NCI-H2107 (cell line): ENCODE data around the gene LGR6.

Source experiments
- DNase-seq: peaks from one replicate; lab custom pipeline; 2025; lab: John Stamatoyannopoulos, UW

LGR6 gene

DNA sequence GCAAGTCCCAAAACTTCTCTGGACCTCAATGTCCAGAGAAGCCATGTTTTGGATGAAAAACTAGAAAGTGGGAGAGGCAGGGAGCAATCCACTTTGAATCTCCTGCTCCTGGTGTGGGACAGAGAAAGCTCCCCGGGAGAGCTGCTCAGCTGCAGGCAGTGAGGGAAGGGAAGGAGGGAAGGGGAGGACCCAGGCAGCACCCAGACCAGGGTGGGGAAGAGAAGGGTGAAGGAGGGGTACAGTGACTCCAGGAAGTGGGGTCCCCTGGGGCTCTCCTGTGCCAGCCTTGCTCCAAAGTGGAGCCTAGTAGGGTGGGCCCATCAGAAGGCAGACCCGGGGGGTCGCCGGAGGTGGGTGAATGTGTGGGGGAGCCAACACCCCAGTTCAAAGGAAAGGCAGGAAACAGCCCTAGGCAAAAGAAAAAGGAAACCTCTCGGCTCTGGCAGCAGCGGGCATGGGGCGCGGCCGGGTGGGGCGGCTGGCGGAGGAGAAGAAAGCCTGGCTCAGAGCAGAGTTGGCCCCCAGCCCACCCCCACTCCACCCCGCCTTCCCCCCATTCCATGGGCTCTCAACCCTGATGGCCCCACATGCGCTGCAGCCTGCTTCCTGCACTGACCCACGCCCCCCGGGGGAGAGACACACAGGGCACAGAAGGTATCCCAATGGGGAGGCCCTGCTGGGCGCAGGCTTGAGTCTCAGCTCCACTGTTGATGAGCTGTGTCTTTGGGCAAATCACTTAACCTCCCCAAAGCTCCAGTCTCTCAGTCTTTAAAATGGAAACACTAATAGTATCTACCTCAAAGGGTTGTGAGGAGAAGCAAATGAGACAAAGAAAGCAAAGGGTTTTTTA is 5.7 kb downstream of the LGR6 start:
- no peak for DNase-seq

DNA sequence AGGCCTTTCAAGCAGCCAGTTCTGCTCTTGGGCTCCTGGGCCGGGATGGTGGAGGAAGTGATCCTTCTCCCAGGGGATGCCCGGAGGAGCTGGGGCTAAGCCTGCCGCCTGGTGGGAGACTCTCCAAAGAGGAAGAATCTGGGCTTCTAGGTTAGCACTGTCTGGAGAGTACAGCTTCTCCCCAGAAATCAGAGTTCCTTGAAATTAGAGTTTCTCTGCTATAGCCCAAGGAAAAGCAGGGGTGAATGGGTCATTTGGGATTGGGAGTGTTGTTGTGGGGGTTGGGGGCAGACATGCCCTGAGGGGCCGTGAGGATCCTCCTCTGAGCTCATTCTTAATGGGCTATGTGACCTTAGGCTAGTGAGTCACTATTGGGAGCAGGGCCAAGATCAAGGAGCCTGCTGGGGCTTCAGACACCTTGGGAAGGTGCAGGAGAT is 6.5 kb downstream of the LGR6 start:
- no peak for DNase-seq

DNA sequence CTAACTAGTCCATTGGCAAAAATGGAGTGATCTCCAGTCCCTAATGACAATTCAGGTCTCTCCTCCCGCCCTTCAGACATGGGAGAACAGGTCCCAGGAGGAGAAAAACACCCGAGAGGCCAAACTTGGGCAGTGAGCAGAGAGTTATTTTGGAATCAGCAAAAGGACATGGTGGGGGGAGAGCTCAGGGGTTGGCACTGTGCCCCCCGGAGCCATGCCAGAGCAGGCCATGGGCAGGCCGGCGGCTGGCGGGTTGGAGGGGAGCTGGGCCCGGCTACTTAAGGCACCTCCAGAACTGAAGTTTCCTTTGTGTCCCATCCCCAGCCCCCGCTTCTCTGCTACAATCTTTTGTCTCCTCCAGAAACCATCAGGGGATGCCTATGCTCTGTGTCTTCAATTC is 7.1 kb downstream of the LGR6 start:
- DNase-seq: no peak

DNA sequence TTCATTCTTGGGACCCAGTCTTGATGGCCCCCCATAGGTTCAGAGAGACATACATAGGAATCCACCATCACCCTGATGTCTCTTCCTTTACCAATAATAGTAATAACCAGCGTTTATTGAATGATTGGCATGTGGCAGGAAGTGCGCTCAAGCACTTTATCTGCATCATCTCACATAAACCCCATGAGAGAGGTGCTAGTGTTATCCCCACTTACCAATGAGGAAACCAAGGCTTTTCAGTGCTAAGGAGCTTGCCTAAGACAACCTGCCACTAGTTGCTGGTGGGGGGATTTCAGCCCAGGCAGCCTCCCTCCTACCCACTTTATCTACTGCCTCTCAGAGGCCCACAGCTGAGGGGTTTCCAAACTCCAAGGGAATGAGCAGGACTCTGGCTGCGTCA is 7.7 kb downstream of the LGR6 start:
- DNase-seq: no peak

DNA sequence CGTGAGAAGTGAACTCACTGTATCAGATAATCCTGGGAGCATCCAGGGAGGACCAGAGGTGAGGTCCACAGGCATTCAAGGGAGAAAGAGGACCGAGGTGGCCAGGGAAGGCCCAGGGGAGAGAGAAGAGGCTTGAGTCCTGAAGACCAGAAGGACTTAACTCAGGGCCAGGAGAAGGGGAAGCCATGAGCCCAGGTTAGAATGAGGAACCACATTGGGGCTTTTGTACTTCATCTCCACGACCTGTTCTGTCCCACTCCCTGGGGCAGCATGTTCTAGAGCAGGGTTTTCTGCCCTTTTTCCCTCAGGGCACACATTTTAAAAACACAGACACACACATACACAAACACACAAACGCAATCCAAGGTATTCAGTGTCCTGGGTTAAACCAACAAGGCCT is 8.4 kb downstream of the LGR6 start:
- DNase-seq: no peak

DNA sequence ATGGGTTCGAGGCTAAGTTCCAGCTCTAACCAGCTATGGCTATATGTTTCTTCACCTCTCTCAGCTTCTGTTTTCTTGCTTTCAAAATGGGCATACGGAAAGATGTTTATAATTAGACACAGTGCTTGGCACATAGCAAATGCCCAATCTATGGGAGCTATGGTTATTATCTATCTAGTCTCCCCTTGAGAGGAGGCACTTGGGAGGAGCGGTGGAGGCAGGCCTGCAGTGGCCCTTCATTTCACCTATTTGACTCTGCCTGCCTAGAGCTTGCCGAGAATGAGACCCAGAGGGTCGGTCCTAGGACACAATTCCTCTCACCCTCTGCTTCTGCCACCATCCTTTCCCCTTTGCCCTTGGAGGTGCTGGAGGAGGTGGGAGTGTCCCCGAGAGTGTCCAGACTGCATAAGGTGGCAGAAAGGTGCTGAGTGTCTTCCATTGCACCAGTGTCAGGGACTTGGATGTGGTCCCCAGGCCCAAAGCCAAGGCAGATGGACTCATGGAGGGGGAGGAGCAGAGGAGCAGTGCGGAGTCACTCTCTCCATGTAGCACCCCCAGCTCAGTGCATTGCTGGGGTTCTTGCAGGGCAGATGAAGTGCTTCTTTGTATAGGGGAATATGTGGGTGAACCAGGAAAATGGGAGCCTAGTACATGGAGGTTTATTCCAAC is 9.0 kb downstream of the LGR6 start:
- no peak for DNase-seq

DNA sequence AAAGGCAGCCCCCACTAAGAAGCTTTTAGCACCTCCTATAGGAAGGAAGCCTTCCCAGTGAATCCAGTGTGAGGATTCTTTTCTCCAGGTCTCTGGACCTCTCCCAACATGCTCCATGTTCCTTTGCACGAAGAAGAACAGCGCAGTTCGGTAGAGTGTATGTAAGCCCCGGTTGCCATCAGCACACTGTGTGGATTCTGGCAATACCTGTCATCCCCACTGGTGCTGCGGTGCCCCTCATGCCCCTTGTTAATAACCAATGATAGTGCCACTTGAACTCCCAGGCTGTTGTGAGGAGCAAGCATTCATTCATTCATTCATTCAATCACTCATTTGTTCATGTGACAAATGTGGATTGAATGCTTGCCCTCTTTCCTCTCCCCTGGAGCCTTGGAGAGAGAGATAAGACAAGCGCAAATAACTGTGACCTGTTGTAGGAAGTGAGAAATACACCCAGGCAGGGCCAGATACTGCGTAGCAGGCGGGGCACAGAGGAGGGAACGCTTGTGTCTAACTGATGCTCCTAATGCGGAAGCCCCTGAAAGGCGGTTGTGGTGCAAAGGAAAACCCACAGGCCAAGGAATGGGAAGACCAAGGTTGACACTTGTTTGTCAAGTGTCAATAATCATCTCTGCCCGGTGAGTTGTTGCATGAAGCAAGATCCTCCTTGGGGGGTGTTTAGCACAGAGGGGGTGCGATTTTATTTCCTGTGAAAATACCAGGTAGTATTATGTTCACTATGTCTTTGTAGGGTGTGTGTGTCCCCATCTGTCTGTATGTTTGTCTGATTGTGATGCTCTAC is 9.8 kb downstream of the LGR6 start:
- DNase-seq: no peak

DNA sequence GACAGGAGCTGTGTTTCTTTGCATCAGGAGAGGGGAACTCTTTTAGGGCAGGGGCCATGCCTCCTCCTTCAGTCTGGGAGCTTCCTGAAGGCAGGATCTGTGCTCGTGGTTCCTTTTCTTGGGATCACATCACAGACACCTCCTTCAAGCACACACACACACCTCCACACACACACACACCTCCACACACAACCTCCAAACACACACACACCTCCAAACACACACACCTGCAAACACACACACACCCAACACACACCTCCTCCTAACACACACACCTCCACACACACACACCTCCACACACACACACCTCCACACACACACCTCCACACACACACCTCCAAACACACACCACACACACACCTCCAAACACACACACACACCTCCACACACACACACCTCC is 10.5 kb downstream of the LGR6 start:
- no peak for DNase-seq

DNA sequence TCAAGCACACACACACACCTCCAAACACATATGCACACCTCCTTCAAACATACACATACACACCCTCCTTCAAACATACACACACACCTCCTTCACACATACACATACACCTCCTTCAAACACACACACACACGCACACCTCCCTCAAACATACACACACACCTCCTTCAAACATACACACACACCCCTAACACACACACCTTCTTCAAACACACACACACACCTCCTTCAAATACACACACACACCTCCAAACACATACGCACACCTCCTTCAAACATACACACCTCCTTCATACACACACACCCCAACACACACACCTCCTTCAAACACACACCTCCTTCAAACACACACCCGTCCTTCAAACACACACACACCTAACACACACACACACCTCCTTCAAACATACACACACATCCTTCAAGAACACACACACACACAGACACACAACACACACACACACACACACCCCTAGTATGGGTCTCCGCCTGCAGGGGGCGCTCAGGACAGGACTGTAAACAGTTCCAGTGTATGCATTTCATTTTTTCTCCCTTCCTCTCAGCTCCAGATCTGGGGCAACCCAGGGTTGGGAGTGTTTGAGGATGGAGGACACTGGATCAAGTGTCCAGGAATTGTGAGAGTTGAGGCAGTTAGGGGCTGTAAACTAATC is 12.1 kb downstream of the LGR6 start:
- no peak for DNase-seq

DNA sequence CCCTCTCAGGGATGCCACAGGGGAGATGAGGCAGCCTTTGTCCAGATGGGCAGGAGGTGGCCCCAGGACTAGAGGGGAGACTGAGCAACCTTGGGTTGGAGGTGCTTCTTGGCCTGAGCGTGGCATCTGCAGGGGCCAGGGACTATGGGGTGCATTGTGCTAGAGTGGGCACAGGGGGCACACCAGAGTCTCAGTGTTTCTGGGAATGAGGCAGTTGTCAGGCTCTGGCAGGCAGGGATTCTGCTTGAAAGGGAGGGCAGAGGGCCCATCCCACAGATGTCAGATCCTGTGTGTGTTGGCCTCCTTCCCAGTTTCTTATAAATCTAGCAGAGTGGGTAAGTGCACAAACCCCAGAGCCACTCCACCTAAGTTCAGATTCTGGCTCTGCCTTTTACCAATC is 13.7 kb downstream of the LGR6 start:
- no peak for DNase-seq

DNA sequence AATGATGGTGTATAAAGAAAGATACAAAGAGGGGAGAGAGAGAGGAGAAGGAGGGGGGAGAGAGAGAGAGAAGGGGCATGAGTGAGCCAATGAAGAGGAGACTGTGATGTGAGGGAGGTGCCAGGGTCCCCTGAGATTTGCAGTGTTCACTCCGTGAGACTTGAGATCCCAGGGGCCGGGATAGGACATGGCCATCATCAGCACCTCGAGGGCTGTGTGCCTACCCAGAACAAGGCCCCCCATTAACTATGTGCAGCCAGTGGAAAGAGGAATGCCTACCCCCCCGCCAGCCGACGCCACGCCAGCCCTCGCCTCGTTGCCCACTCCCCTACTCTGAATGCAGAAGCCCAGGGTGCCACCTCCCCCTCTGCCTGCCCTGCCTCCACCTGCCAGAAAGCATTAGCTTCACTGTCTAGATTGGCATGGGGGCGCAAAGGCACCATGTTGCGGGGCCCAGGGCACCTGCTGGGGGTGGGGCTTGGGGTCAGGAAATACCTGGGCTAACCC is 14.8 kb downstream of the LGR6 start:
- DNase-seq: no peak

DNA sequence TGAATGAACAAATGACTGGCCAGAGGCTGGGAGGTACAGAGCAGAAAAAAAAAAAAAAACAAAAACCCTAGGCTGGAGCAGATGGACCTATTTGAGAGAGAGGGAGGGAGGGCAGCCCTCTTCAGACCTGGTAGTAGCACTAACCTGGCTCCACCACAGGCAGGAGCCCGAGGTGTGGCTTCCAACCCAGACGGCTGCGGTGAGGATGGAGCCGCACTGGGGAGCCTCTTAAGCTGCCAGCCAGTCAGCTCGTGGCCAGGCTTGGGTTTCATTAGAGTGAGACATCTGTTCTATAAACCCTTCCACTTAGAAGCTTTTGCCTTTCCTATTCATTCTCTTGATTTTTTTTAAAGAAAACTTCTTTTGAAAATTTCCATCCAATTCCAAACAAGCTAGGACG is 16.8 kb downstream of the LGR6 start:
- peak; percentile 79 for DNase-seq

DNA sequence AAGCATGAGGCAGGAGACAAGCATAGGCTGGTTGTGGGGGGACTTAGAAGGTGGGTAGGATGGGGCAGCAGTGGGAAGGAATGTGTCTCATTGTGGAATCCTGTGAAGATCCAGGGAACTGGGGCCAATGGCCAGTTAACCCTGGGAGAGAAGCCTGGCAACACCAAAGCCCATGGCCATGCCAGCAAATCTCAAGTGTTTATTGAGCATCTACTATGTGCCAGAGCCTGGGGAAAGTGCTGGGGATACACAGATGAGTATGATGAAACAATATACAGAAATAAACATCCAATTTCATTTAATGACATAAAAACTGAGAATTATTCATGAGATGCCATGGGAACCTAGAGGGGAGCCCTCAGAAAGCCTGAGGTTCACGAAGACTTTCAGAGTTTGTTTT is 17.4 kb downstream of the LGR6 start:
- no peak for DNase-seq

DNA sequence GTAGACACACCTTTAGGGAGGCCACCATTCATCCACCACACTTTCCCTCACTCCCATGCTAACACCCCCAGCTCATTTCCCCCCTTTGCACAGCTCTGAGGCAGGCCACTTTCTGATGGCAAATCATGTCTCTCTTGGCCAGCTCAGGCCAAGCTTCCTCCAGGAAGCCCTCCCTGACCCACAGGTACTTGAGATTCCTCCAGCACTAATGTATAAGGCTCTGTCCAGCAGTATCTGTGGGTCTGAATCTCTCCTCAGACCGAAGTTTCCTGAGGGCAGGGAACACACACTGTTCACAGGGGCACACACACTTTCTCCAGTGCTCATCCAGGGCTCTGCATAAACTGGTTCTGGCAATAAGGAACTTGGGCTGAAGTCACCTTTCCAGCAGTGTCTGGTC is 19.2 kb downstream of the LGR6 start:
- no peak for DNase-seq

DNA sequence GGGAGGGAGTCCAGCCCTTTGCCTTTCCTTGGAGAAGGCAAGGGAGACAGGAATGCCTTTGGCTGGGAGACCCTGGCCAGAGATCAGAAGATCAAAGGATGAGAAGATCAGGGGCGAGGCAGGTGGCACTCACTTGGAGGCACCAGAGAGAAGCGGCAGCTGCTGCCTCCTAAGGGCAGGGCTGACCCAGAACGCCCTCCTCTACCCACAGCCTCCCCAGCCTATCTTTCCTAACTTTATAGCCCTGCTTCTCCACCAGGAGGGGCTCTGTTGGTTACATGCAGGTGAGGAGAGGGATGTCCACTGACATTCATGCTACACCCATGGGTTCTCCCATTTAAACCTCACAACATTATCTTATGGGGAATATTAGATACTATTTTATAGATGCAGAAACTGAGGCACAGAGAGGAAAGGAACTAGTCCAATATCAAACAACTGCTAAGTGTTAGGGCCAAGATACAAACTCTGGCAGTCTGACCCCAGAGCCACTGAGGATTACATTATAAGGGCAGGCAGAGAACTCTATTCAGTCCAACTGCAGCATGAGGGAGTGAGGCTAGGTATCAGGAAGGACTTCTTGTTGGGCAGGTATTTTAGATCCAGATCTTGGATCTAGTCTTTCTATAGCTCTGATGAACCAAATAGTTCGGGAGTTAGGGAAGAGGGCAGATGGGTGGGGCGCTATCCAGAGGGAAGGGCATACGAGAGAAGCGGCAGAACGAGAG is 19.9 kb downstream of the LGR6 start:
- DNase-seq: no peak

DNA sequence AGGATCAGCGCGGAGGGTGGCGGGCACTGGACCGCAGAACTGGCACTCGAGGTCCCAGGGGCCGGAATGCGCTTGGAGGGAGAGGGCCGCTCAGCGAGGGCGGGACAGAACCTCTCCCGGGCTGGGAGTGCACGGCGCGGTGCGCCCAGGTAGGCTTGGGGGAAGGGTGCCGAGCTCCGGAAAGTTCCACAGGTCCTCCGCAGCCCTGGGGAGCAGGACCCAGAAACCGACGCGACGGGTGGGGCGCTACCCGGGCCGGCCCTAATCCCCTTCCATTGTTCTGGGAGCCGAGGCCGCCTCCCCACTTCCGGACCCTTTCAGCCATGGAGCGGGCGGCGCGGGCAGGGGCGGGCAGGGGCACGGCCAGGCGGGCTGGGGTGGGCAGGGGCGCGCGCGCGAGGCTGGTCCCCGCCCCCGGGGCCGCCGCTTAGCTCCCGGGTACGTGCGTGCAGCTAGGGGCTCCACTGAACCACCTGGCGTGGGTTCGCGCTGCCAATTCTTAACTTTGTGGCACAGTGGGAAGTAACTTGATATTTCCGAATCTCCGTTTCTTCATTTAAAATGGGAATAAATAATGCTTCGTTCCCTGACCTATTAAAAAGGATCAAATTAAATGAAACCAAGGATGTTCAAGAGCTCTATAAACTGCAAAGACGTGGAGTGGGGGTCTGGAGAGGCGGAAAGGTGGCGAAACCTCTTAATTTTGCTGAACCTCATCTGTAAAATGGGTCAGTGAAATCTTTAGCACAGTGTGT is 20.7 kb downstream of the LGR6 start:
- DNase-seq: no peak

DNA sequence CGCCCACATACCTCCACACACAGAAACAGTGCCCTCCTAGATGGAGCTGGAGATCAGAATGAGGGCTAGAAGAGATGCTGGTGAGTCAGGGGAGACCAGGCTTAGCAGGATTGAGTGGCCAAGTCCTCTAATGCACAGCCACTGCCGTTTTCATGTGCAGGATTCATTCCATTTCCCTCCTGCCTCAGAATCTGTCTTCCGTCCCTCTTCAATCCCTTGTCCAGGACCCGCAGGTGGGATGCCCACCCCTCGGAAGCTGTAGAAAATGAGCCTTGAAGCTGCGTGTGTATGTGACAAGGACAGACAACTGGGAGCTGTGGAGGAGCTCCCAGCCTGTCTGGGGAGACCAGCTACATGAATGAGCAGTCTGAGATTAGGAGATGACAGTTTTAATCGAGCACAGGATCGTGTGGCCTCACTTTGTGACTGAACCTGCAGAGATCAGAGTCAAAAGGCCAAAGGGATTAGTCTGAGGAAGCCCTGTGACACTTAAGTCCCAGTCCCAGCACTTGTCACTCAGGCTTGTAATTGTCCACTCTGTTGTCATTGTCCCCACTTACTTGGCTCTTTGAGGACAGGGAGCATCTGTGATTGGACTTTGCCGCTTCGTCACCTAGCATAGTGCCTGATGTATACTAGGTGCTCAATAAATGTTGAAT is 22.0 kb downstream of the LGR6 start:
- DNase-seq: no peak

DNA sequence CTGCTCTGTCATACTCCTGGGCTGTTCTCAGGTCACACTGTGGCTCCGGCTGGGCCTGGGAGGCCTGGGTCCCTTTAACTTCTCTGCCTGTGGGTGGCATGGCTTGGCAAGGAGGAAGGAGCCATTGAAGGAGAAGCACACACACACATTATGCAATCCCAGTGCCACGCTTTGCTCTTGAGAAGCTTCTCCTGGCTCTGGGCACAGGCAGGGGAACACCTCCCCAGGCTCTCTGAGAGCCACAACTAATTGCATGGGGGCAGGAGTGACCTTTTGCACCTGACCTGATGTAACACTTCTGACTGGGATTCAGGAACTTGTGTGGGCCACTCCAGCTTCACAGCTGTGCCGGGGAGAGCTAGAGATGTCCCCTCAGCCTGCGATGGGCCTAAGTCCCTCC is 23.1 kb downstream of the LGR6 start:
- no peak for DNase-seq

DNA sequence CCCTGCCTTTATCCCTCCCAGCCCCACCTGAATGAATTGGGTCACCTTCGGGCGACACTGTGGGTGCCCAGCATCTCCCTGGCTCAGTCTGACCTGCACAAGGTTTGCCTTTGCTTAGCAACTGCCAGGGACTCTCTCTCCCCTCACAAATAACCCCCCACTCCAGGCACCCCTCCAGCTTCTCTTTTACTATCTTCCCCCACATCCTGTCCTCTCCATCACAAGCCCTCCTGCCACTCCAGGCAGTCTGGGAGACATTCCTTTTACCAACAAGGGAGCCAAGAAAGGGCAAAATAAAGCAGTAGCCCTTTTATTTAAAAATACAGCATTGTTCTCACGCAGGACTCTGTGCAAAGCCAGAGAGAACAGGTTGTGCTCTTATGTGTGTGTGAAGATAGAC is 23.9 kb downstream of the LGR6 start:
- DNase-seq: no peak

DNA sequence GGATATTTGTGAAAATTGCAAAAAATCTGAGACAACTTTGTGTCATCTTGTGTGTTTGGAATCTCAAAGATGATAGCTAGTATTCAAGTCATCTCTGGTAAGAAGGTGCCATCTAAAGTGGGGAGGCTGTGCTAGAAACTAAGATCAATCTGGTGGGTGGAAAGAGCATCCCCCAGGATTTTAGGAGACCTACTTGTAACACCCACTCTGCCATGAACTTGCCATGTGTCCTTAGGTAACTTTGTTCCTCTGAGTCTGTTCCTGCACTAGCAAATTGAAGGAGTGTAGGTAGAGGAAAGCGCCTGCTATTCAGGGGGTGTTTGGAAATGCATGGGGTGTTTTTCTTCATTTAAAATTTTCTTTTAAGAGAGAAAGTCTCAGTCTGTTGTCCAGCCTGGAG is 24.4 kb downstream of the LGR6 start:
- DNase-seq: no peak
